WTC11 (cell line): ENCODE measurements around the gene TGFBI.

ENCODE experiments used
- FOXJ3 ChIP-seq: sonication (generic); formaldehyde crosslinking; IDR thresholded peaks from 2 replicates; pipeline ENCODE4 v1.9.0; 2021; ENCODE audit warnings: missing genetic modification reagents, mild to moderate bottlenecking, borderline replicate concordance
- NFE2L1 ChIP-seq: sonication (generic); formaldehyde crosslinking; IDR thresholded peaks from 2 replicates; pipeline ENCODE4 v1.8.1; 2023; ENCODE audit warnings: missing genetic modification reagents
- NFYB ChIP-seq: sonication (generic); formaldehyde crosslinking; conservative IDR thresholded peaks from 2 replicates; pipeline ENCODE4 v1.8.0; 2022; ENCODE audit warnings: low read depth, missing genetic modification reagents
- ZNF121 ChIP-seq: sonication (generic); formaldehyde crosslinking; IDR thresholded peaks from 2 replicates; pipeline ENCODE4 v1.8.0; 2023; ENCODE audit warnings: missing genetic modification reagents
- TF ChIP-seq, protein P1 (sequence below): fragments of 200-600 bp; IDR thresholded peaks from 2 replicates; pipeline ENCODE4 v1.8.0; 2022; ENCODE audit warnings: antibody characterized with exemption
- TF ChIP-seq, protein P2 (sequence below): fragments of 250-450 bp; sonication (Bioruptor Pico); IDR thresholded peaks from 2 replicates; pipeline ENCODE4 v1.9.0; 2021; ENCODE audit warnings: mild to moderate bottlenecking, borderline replicate concordance
- TF ChIP-seq, protein P3 (sequence below): sonication (generic); formaldehyde crosslinking; IDR thresholded peaks from 2 replicates; pipeline ENCODE4 v1.8.0; 2022; ENCODE audit warnings: mild to moderate bottlenecking, missing genetic modification reagents

DNA sequence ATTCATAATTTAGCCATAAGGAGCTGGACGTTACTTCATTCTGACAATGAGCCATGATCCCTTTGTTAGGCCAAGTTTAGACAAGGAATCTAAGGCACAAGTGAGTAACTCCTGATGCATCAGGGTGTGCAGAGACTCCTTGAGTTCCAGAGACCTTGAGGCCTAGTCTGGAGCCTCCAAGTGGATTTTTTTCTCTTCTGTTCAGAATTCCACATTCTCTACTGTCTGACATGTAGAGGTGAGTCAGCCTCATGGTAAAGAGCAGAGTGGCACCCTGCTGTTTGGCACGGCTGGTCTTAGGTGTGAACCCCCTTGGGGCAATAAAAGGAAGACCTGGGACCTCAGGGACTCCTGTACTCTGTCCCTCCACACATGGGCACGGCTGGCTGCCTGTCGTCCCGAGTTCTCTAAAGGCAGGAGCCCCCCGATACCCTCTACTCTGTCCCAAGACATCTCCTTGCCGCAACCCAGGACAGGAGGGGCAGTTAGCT lies 22.0 kb upstream of the TGFBI start:
- TF ChIP-seq, protein P1, sequence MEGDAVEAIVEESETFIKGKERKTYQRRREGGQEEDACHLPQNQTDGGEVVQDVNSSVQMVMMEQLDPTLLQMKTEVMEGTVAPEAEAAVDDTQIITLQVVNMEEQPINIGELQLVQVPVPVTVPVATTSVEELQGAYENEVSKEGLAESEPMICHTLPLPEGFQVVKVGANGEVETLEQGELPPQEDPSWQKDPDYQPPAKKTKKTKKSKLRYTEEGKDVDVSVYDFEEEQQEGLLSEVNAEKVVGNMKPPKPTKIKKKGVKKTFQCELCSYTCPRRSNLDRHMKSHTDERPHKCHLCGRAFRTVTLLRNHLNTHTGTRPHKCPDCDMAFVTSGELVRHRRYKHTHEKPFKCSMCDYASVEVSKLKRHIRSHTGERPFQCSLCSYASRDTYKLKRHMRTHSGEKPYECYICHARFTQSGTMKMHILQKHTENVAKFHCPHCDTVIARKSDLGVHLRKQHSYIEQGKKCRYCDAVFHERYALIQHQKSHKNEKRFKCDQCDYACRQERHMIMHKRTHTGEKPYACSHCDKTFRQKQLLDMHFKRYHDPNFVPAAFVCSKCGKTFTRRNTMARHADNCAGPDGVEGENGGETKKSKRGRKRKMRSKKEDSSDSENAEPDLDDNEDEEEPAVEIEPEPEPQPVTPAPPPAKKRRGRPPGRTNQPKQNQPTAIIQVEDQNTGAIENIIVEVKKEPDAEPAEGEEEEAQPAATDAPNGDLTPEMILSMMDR, result no peak
- TF ChIP-seq, protein P2, sequence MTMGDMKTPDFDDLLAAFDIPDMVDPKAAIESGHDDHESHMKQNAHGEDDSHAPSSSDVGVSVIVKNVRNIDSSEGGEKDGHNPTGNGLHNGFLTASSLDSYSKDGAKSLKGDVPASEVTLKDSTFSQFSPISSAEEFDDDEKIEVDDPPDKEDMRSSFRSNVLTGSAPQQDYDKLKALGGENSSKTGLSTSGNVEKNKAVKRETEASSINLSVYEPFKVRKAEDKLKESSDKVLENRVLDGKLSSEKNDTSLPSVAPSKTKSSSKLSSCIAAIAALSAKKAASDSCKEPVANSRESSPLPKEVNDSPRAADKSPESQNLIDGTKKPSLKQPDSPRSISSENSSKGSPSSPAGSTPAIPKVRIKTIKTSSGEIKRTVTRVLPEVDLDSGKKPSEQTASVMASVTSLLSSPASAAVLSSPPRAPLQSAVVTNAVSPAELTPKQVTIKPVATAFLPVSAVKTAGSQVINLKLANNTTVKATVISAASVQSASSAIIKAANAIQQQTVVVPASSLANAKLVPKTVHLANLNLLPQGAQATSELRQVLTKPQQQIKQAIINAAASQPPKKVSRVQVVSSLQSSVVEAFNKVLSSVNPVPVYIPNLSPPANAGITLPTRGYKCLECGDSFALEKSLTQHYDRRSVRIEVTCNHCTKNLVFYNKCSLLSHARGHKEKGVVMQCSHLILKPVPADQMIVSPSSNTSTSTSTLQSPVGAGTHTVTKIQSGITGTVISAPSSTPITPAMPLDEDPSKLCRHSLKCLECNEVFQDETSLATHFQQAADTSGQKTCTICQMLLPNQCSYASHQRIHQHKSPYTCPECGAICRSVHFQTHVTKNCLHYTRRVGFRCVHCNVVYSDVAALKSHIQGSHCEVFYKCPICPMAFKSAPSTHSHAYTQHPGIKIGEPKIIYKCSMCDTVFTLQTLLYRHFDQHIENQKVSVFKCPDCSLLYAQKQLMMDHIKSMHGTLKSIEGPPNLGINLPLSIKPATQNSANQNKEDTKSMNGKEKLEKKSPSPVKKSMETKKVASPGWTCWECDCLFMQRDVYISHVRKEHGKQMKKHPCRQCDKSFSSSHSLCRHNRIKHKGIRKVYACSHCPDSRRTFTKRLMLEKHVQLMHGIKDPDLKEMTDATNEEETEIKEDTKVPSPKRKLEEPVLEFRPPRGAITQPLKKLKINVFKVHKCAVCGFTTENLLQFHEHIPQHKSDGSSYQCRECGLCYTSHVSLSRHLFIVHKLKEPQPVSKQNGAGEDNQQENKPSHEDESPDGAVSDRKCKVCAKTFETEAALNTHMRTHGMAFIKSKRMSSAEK (CRISPR knock-in tag), result no peak
- TF ChIP-seq, protein P3, sequence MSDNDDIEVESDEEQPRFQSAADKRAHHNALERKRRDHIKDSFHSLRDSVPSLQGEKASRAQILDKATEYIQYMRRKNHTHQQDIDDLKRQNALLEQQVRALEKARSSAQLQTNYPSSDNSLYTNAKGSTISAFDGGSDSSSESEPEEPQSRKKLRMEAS, result no peak
- TF ChIP-seq FOXJ3 (CRISPR knock-in tag) (no peak), NFYB (no peak), ZNF121 (CRISPR knock-in tag) (no peak), NFE2L1 (CRISPR knock-in tag) (no peak)
